COR-L47 (cell line): Measurements from ENCODE around the gene TSPAN16.

Source experiments
- DNase-seq: peaks from one replicate; lab custom pipeline; 2025; lab: John Stamatoyannopoulos, UW

Gene TSPAN16

GRCh38 chr19:11295665-11296245 lies at the start of gene TSPAN16:
TSPAN16 (plus strand) TSS chr19:11296160; CDS start chr19:11296298, 138 bp downstream.
- no peak for DNase-seq

GRCh38 chr19:11246941-11247340 lies 49.0 kb upstream of the TSPAN16 start:
- DNase-seq: no peak

GRCh38 chr19:11247391-11247790 lies 48.6 kb upstream of the TSPAN16 start:
- DNase-seq: no peak

GRCh38 chr19:11247934-11248333 lies 48.0 kb upstream of the TSPAN16 start:
- DNase-seq: no peak

- DNase-seq: no peak
Observed at GRCh38 chr19:11248852-11249251, 47.1 kb upstream of the TSPAN16 start.

GRCh38 chr19:11251217-11251616 lies 44.7 kb upstream of the TSPAN16 start:
- no peak for DNase-seq

GRCh38 chr19:11251650-11252314 lies 44.2 kb upstream of the TSPAN16 start:
- DNase-seq: no peak

- DNase-seq: no peak
Observed at GRCh38 chr19:11252665-11253355, 43.1 kb upstream of the TSPAN16 start.

GRCh38 chr19:11254666-11255065 lies 41.3 kb upstream of the TSPAN16 start:
- DNase-seq: no peak

- no peak for DNase-seq
Observed at GRCh38 chr19:11256189-11256588, 39.8 kb upstream of the TSPAN16 start.

GRCh38 chr19:11257846-11258380 lies 38.0 kb upstream of the TSPAN16 start:
- no peak for DNase-seq

- DNase-seq: no peak
Observed at GRCh38 chr19:11260996-11261395, 35.0 kb upstream of the TSPAN16 start.

- no peak for DNase-seq
Observed at GRCh38 chr19:11261431-11261970, 34.5 kb upstream of the TSPAN16 start.

- DNase-seq: no peak
Observed at GRCh38 chr19:11261971-11262839, 33.8 kb upstream of the TSPAN16 start, which contains the start of gene DOCK6. DOCK6 (minus strand) TSS chr19:11262524; CDS start chr19:11262440, 84 bp downstream.

- DNase-seq: no peak
Observed at GRCh38 chr19:11263726-11264125, 32.2 kb upstream of the TSPAN16 start.

GRCh38 chr19:11264452-11265176 lies 31.3 kb upstream of the TSPAN16 start:
- no peak for DNase-seq

- no peak for DNase-seq
Observed at GRCh38 chr19:11265177-11265784, 30.7 kb upstream of the TSPAN16 start.

GRCh38 chr19:11265785-11266236 lies 30.1 kb upstream of the TSPAN16 start:
- DNase-seq: peak; percentile 21

GRCh38 chr19:11267316-11268085 lies 28.5 kb upstream of the TSPAN16 start:
- DNase-seq: no peak
